Measurements from ENCODE around the gene ZDHHC8.

ZDHHC8 gene

DNA sequence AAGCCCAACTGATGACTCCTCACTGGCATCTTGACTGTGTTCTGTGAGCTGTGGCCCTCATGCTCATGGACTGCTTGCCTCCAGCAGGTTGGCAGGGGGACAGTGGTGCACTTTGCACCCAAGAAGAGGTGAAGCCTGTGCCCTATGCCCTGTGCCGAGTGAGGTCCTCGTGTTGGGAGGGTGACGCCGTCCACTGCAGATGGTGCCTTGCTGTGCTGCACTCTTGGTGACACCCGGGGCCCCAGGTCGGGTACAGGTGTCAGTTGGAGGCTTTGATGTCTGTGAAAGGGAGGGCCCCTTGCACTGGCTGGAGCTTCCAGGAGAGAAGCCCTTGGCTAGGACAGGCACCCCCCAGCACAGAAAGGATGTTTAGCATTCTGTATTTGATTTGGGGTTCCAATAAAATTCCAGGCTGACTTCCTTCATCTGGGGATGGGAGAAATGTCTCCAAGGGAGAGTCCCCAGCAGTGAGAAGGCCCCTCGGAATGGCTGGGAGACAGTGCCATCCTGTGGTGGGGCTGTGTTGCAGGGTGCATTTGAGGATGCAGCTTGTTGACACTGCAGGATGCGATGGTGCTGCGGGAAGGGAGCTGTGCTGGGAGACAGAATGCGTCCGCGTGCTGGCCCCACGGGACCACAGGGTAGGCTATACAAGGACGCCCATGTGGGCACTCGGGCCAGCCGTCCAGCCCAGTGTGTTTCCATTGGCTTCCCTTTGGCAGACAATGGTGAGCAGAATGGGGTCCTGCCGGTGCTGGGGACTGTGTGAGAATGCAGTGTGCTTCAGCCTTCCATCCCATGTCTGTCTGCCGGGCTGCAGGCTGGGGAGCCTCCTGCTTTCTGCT is 2.5 kb upstream of the ZDHHC8 start:
- DNase-seq (ENCODE audit: low read depth) = peak; percentile 30

DNA sequence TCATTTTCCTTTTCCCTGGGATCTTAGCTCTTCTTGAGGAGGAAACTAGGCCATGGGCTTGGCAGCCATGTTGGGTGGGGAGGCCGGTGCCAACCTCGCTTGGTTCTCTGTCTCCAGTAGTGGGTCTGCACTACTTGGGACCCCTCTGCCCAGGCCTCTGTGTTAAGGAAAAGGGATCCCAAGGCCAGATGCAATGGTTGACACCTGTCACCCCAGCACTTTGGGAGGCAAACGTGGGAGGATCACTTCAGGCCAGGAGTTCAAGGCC is 1.9 kb upstream of the ZDHHC8 start:
- no peak for DNase-seq (ENCODE audit: low read depth)

DNA sequence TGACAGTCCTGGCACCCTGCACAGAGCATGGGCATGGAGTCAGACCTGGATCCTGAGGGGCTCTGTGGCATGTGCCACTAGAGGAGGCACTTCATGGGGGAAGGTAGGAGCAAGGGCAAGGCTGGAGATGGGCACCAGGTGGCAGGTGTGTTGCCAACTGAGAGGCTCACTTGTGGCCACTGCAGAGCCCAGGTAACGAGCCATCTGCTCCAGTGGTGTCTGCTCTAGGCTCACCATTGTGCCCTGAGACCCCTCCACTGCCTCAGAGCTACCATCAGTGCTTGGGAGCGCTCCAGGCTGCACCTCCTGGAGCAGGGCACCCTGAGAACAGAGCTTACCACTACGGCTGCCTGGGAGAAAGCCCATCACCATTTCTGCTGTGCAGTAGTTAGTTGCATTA is 1.3 kb upstream of the ZDHHC8 start:
- no peak for DNase-seq (ENCODE audit: low read depth)

DNA sequence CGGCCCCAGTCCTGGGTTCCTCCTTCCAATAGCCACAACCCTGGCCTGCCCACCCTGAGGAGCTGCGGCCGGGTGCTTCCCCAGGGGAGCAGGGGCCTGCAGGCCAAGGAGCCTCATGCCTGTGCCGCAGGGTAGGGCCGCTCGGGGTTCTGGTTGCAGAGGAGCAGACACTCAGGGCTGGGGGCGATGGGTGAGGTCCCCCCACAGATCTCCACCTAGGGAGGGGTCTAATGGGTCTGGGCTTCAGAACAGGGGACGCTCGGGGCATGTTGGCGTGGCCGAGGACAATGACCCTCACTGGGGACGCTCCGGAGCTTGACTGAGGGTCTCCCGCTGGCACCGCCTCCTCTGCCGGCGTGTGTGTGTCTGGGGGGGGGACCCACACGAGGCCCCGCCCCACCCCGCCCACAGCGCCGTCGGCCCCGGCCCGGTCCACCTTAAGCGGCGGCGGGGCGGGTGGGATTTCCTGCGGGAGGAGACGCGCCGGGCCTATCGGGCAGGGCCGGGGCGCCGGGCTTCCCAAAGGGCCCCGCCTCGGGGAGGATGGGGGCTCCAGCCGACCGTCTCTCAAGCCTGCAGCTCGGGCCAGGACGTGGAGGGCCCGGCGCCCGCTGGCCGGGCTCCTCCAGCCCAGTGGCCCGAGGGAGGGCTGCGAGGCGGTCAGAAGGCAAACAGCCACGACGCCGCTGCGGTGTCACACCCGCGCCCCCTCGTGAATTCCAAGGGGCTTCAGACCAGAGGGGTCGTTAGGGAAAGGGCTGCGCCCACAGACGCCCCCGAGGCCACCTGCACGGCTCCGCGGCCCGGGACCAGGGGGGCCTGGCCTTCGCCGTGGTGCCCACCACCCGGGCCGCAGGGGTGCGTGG is 640 bp upstream of the ZDHHC8 start:
- peak; percentile 68 for DNase-seq (ENCODE audit: low read depth)

DNA sequence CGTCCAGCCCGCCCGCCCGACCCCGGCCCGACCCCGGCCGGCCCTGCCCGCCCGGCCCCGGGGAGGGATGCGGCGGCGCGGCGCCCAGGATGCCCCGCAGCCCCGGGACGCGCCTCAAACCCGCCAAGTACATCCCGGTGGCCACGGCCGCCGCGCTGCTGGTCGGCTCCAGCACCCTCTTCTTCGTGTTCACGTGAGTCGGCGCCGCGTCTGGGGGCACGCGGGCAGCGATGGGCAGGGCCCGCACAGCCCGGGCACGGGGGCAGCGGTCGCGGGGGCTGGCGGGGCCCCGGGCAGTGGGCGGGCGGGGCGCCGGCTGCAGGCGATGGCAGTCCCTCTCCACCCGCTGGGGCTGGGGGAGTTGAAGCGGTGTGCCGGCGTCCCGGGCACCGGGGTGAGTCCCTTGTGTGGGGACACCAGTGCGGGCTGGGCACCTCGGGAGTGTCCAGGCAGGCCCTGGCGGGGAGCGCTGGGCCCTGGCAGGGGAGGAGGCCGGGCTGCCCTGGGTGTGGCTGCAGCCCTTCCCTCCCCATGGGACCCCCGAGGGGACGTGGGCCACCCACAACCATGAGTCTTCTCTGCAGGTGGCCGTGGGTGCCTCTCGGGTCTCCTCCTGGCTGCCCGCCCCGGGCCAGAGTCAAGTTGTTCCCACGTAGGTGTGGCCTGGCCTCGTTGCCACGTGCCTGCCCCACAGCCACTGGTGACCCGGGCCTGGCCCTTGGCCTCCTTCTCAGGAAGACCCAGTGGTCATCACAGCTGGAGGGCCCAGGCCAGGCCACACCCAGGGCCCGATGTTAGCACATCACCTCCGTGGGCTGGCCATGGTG is 468 bp downstream of the ZDHHC8 start:
- no peak for DNase-seq (ENCODE audit: low read depth)

DNA sequence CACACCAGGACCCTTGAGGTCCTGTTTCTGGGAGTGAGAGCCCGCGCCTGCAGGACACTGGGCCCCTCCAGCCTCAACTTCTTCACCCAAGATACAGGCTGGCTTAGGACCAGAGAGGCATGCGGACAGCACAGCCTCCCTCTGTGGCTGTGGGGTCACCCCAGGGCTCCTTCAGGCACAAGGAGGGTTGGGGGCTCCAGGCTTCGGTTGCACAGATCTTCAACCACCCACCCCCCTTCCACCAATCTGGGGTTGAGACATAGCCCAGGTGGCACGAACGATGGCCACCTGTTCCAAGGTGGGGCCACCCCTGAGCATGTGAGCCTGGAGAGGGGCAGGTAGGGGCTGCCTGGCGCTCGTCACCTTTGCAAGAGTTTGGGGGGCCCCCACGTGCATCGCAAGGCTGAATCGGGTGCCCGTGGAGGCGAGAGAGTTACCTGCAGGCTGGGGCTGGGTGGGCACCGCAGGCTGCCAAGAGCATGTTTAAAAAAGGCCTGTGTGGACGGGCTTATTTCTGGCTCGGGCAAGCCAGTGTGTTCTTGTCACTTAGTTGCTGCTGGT is 1.2 kb downstream of the ZDHHC8 start:
- no peak for DNase-seq (ENCODE audit: low read depth)

DNA sequence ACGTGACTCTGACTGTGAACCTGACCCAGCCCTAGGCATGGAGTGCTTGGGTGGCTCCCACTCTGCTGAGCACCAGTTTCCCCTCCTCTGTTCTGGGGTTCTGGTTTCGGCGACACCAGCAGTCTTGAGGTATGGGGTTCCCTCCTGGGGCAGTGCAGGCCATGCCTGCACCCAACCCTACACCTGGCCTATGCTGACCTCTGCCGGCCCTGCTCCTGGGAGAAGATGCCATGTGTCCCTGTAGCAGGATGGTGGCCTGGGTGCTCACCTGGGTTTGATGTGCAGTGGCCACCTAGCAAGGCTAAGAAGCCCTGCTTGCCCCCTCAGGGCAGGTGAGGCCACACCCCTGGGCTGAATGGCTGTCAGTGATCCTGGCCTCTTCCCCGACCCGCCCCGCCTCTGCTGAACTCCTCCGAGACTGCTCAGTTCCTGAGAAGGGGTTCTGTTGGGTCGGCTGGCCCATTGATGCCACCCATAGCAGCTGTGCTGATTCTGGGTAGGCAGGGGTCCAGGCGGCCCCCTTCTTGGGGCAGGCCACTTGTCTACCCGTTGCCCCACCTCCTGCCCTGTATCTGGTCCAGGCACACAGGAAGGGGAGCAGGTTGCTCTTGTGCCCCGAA is 2.4 kb downstream of the ZDHHC8 start:
- DNase-seq (ENCODE audit: low read depth) = no peak

DNA sequence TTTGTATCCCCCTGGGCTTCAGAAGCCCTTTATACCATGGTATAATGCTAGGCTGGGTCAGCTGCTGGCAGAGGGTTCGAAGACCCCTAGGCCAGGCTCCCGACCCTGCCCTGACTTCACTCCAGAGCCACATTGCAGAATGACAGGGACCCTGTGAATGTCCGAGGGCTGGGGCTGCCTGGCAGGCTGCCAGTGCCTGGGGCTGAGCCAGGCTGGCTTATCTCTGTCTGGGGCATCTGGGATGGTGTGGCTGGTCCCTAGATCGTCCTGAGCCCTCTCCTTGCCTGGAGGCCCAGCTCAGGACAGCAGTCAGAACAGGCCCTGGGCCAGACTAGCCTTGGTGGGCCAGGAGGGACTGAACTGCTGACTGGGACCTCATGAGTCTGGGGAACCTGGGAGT is 3.7 kb downstream of the ZDHHC8 start:
- no peak for DNase-seq (ENCODE audit: low read depth)

DNA sequence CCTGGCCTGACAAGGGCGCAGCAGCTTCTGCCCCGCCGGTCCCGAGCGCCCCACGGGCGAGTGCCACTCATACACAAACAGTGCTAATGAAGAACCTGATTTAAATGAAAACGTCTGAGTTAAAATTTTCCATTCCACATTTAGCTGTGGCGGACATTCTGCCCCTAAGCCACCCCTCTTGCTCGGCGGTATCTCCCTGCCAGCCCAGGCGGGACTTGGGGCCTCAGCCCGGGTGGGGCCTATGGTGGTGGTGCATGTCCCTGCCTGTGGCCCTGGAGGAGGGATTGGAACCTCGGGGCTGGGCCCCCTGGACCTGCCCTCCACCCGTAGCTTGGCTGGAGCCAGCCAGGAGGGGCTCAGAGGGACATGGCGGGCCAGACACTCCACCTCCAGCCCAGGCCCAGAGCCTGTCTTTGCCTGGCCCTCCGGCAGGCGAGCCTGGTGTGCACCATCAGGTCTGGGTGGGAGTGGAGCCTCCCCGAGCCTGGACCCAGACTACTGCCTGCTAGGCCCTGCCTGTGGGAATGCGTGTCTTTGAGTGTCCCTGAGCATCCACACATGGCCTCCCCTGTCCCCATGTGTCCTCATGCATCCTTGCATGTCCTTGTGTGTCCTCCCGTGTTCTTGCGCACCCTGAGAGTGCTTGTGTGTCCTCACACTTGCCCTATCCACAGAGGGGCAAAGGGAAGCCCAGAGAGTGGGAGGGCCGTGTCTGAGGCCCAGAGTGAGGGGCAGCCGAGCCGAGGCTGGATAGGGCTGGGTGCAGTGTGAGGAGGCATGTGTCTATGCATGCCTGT is 4.4 kb downstream of the ZDHHC8 start:
- DNase-seq (ENCODE audit: low read depth) = no peak

DNA sequence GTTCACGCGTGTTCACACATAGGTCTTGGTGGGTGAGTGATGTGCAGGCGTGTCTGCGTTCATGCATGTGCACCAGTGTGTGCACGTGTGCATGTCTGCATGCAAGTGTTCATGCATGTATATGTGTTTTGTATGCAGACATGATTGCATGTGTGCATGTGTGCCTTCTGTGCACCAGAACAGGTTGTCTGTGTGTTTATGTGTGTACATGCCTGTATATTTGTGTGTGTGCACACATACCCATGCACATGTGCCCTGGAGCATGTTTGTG is 4.9 kb downstream of the ZDHHC8 start:
- no peak for DNase-seq (ENCODE audit: low read depth)

DNA sequence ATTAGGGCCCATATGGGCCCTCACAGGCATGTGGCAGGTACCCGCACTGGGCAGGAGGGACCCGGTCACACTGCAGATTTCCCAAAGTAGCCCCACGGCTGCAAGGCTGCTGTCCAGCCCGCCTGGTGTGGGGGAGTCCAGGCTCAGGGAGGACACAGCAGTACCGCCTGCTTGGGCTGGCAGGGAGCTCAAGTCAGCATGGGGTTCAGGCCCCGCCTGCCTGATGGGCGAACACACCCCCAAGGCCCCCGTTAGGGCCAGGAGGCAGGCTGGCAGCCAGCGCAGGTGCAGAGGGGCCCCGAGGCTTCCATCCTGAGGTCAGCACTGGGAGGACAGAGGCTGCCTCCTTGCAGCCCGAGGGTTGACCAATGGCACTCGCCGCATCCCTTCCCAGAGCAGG is 5.5 kb downstream of the ZDHHC8 start:
- DNase-seq (ENCODE audit: low read depth) = no peak

DNA sequence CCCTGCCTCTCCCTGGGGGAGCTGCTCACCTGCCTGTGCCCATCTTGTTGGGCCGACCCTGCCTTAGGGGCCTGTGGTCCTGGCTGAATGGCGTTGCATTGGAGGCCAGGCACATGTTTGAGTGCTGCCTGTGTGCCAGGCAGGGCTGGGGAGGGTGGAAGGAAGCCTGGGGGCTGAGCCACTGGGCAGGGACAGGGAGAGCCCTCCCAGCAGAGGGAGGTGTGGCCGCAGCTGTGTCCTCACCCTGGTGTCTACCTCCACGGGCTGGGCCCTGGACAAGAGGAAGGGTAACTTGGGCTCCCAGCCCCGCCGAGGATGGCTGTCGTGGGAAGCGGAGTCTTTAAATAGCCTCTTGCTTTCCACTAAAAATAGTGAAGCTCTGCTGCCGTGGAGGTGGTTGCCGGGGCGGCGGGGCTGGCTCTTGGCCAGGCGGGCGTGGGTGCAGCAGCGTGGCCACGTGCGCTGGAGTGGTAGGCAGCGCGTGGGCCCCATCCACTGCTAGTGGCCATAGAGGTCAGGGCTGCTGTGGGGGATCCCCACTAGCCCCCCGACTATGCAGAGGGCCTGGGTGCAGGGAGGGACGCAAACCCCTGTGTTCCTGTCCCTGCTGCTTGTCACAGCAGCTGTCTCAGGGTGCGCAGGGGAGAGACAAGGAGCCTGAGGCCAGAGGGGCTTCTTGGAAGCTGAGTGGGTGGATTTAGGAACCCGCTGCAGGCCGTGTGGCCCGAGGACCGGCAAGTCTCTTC is 6.2 kb downstream of the ZDHHC8 start:
- DNase-seq (ENCODE audit: low read depth) = no peak

DNA sequence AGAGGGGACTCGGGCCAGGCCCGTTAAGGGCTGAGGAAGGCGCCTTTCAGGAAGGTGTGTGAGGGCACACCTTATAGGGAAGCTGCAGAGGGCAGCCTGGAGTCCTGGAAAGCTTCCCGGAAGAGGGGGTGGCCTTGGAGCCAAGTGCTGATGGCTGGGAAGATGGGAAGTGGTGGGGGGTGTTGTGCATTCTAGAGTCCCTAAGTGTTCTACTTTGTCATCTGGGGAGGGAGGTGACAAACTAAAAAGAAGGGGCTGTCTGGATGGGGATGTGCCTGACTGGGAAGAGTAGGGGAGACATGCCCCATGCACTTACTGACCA is 6.8 kb downstream of the ZDHHC8 start:
- no peak for DNase-seq (ENCODE audit: low read depth)

DNA sequence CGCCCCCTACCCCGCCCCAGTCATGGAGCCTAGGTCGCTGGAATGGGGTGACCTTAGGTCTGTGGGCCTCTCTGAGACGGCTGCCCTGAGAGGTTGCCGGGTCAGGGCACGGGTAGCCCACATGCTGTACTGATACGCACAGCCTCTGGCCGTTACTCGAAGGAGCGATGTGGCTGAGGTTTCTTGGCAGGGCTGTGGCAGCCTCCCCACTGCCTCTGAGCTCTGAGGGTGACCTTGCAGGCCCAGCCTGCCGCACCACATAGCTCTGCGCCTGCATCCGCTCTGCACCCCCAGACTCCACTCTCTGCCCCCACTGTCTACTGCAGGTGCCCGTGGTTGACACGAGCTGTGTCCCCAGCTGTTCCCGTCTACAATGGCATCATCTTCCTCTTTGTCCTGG is 7.3 kb downstream of the ZDHHC8 start:
- DNase-seq (ENCODE audit: low read depth) = no peak

DNA sequence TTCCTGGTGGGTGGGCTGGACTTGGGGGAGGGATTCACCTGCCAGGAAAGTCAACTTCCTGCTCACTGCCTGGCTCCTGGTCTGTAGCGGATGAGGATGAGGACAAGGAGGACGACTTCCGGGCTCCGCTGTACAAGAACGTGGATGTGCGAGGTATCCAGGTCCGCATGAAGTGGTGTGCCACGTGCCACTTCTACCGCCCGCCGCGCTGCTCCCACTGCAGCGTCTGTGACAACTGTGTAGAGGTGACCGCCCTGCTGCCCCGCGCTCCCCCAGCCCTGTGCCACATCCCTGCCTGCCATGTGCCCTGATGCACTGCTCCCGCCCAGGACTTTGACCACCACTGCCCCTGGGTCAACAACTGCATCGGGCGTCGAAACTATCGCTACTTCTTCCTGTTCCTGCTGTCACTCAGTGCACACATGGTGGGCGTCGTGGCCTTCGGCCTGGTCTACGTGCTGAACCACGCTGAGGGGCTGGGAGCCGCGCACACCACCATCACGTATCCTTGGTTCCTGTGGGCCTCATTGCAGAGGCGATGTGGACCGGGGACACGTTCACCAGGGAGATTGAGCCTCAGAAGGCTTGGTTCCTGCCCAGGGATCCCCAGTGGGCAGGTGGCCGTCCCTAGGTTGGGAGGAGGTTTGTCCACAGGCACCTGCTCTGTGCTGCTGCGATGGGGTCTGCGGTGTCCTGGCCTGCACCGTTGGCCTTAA is 7.9 kb downstream of the ZDHHC8 start:
- no peak for DNase-seq (ENCODE audit: low read depth)

DNA sequence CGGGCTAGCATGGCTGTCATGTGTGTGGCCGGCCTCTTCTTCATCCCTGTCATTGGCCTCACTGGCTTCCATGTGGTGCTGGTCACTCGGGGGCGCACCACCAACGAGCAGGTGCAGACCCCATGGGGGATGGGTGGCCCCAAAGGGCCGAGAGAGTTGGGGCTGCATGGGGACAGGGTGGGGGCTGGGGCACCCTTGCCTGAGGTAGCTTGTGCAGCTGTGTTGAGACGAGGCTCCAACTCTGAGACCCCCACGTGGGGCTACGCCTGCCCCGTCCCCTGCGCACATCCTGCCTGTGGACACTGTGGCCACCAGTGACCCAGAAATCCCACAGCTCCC is 8.5 kb downstream of the ZDHHC8 start:
- DNase-seq (ENCODE audit: low read depth) = no peak

DNA sequence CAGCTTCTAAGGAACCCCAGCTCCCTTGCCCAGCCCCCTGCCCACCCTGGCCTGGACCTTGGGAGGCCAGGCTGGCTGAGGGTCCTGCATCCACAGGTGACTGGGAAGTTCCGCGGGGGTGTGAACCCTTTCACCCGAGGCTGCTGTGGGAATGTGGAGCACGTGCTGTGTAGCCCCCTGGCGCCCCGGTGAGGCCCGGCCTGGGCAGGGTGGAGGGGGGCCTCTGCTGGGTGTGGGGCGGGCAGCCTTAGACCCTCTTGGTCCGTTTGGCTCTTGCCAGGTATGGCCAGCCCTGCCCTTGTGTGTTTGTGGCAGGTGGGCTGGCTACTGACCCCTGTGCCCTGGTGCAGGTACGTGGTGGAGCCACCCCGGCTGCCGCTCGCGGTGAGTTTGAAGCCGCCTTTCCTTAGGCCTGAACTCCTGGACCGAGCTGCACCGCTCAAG is 8.9 kb downstream of the ZDHHC8 start:
- no peak for DNase-seq (ENCODE audit: low read depth)

DNA sequence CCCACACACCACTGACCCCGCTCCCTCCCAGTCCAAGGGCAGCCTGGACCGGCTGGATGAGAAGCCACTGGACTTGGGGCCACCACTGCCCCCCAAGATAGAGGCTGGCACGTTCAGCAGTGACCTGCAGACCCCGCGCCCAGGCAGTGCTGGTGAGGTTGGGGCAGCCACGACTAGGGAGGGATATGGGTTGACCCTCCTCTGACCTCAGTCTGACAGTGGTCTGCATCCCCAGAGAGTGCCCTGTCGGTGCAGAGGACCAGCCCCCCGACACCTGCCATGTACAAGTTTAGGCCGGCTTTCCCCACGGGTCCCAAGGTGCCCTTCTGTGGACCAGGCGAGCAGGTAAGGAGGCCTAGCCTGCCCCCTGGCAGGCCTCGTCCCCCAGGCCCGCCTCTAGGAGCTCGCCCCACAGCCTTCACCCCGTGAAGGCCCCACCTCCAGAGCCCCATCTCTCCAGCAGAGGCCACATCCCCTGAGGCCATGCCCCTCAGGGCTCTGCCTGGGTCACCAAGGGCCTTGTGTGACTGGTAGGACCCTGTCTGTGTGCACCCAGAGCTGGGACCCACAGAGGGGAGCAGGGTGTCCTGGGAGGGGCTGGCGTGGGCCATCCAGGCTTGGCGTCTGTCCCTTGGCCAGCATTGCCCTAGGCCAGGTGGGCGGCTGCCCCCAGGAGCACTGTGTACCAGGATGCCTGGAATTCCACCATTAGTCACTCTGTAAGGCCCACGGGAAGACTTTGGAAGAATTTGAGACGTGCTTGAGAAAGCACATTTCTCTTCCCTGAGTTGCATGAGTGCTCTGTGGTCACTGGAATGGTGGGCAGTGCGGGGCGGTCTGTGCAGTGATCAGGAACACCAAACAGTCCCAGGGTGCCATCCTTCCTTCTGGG is 9.8 kb downstream of the ZDHHC8 start:
- no peak for DNase-seq (ENCODE audit: low read depth)

All from stimulated activated CD8-positive, alpha-beta memory T cell treated with anti-CD3 and anti-CD28 coated beads, Interleukin-12 subunit alpha, Interleukin-12 subunit beta, amount 100 ng/mL, for 1 hour (primary cell).